D721Med (cell line): ENCODE results near the gene TMEM79.

ENCODE experiments used
- DNase-seq: peaks from one replicate; pipeline ENCODE4 v3.0.0; 2011; ENCODE audit warnings: low spot score; ENCODE audit not compliant: insufficient read length
- FAIRE-seq: peaks from 2 replicates; lab custom pipeline; 2011; peaks lifted over from hg19 to GRCh38; lab: Jason Lieb, UNC
- CTCF ChIP-seq: IDR thresholded peaks from 2 replicates; pipeline ENCODE4 v1.5.1; 2012; ENCODE audit warnings: mild to moderate bottlenecking, control low read depth; ENCODE audit not compliant: insufficient read depth; ENCODE audit errors: missing control alignments

The TMEM79 gene

GRCh38 chr1:156244712-156245111 is 39.4 kb upstream of the TMEM79 start:
- DNase-seq: no peak
- TF ChIP-seq CTCF: no peak
- FAIRE-seq: no peak

- no peak for FAIRE-seq
- TF ChIP-seq CTCF: no peak
- no peak for DNase-seq
Measured at GRCh38 chr1:156245451-156246232, 38.5 kb upstream of the TMEM79 start.

- DNase-seq (no peak), FAIRE-seq (no peak)
- no peak for TF ChIP-seq CTCF
Measured at GRCh38 chr1:156246241-156246780, 37.8 kb upstream of the TMEM79 start.

GRCh38 chr1:156246781-156247459 is 37.2 kb upstream of the TMEM79 start:
- no peak for FAIRE-seq

GRCh38 chr1:156247460-156248322 is 36.4 kb upstream of the TMEM79 start, which contains the start of gene PAQR6:
TSS of gene PAQR6 (minus strand) at chr1:156248056. CDS start at chr1:156246731, 1,325 bp downstream.
- FAIRE-seq (no peak), DNase-seq (no peak)
- TF ChIP-seq CTCF: no peak

More at GRCh38 chr1:156246781-156247459, 37.2 kb upstream of the TMEM79 start:
- TF ChIP-seq CTCF: no peak
- no peak for DNase-seq

- no peak for DNase-seq
- no peak for FAIRE-seq
- no peak for TF ChIP-seq CTCF
Measured at GRCh38 chr1:156248323-156248683, 35.8 kb upstream of the TMEM79 start.
